ENCODE results near the gene LEFTY2.

Gene LEFTY2

GRCh38 chr1:225962440-225962975 is 21.5 kb upstream of the LEFTY2 start:
- peak; percentile 53 for TF ChIP-seq CTCF (IDR thresholded peaks at IDR 0.05; ENCODE audit: insufficient read depth, missing control alignments)
- FAIRE-seq, result no peak
- DNase-seq (ENCODE audit: insufficient read length, low spot score), result no peak

DNA sequence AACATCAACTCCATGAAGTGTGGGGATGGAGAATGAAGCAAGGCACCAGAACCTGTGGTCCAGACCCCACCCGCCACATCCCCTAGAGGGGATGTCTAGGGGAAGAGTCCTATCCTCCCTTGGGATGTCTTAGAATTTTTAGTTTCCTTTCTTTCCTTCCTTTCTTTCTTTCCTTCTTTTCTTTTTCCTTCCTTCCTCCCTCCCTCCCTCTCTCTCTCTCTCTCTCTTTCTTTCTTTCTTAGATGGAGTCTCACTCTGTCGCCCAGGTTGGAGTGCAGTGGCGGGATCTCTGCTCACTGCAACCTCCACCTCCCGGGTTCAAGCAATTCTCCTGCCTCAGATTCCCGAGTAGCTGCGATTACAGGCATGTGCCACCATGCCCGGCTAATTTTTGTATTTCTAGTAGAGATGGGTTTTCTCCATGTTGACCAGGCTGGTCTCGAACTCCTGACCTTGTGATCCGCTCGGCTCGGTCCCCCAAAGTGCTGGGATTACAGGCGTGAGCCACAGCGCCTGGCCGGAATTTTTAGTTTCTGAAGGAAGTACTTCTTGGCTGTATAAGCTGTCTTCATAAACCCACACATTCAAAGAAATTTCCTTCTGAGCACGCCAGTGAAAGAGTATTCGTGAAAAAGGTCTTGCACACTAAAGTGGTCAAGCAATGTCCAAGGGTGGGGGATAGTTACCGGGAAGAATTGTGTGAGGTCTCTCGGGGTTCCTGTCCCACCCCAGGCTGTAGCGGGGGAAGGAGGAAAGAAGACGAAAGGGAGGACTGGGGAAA is 20.8 kb upstream of the LEFTY2 start:
- DNase-seq (ENCODE audit: insufficient read length, low spot score) (no peak), FAIRE-seq (no peak)
- no peak for TF ChIP-seq CTCF (IDR thresholded peaks at IDR 0.05; ENCODE audit: insufficient read depth, missing control alignments)

DNA sequence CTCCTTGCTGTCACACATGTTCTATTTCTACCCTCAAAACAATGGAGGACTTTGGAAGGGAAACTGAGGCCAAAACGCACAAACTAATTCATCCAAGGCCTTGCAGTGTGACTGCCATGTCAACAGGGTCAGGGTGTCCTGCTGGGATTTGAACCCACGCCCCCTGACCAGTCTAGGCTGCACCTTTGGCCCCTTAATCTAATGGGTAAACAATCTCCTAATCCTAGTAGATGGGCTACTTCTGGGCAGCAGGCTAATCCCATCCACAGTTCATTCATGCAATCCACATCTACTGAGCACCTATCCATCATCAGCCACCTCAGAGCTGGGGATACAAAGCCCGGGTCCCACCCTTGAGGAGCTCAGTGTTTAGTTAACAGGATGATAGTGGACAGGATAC is 17.0 kb upstream of the LEFTY2 start:
- TF ChIP-seq CTCF (IDR thresholded peaks at IDR 0.05; ENCODE audit: insufficient read depth, missing control alignments), result no peak
- no peak for FAIRE-seq
- no peak for DNase-seq (ENCODE audit: insufficient read length, low spot score)

DNA sequence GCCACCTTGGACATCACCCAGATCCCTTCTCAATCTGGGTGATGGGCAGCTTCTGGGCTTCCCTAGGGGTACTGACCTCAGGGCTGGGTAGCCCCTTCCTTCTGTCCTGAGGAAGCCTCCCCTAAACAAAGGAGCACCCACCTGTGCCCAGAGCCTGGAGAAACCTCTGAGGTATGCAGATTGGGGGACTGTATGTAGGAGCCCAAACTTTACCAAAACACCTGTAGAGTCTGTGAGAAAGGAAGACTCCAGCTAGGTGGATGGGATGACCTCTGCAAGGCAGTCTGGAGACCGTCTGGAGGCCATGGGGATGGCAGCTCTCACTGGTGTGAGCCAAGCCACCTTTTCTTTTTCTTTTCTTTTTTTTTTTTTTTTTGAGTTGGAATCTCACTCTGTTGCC is 13.7 kb upstream of the LEFTY2 start:
- TF ChIP-seq CTCF (IDR thresholded peaks at IDR 0.05; ENCODE audit: insufficient read depth, missing control alignments), result no peak
- no peak for FAIRE-seq

DNA sequence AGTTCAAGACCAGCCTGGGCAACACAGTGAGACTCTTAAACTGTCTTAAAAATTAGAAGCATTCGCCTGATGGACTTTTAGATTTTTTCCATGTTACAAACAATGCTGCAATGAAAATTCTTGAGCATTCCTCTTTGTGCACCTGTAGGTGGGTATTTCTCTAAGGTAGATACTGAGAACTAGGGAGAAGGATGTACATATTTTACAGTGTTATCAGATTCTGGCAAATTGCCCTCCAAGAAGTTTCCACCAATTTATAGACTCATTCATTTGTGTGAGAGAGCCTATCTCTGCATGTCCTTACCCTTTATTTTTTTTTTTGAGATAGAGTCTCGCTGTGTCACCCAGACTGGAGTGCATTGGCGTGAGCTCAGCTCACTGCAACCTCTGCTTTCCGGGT is 12.3 kb upstream of the LEFTY2 start:
- FAIRE-seq (no peak), DNase-seq (ENCODE audit: insufficient read length, low spot score) (no peak)
- no peak for TF ChIP-seq CTCF (IDR thresholded peaks at IDR 0.05; ENCODE audit: insufficient read depth, missing control alignments)

More for the DNA sequence above, 13.7 kb upstream of the LEFTY2 start:
- DNase-seq (ENCODE audit: insufficient read length, low spot score), result no peak

GRCh38 chr1:225950905-225951497 is 10.0 kb upstream of the LEFTY2 start:
- no peak for DNase-seq (ENCODE audit: insufficient read length, low spot score)
- TF ChIP-seq CTCF (IDR thresholded peaks at IDR 0.05; ENCODE audit: insufficient read depth, missing control alignments), result no peak
- no peak for FAIRE-seq

DNA sequence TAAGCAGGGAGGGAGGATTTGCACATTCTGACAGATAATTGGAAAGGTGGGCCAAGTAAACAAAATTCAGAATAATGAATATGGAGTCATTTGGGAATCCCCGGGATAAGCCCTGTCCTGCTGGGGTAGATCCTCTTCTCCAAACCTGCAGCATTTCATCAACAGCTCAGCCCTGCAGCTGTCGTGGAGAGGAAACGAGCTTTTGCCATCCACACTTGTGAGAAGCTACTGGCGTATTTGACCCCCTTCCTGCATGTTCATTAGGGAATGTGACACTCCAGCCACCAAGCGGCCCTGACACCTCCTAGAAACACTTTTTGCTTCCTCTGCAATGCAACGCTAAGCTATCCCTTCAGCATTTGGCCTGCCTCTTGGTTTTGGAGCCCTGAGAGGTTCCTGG is 8.0 kb upstream of the LEFTY2 start:
- TF ChIP-seq CTCF (IDR thresholded peaks at IDR 0.05; ENCODE audit: insufficient read depth, missing control alignments), result no peak
- FAIRE-seq (no peak), DNase-seq (ENCODE audit: insufficient read length, low spot score) (no peak)
